ENCODE data around the gene KRTAP5-1.

GRCh38 chr11:1604181-1604580, 19.1 kb upstream of the KRTAP5-1 start:
- TF ChIP-seq CTCF (conservative IDR thresholded peaks at IDR 0.05; ENCODE audit: low read length) (no peak), EZH2phosphoT487 (IDR thresholded peaks at IDR 0.05; ENCODE audit: borderline replicate concordance, low read depth, low read length) (no peak)

All from OCI-LY7 (cell line).